Umbilical cord (tissue), 2 donors: Measurements from ENCODE around the gene RAD51B. TPM values are rescaled to one million over a fixed set of nuclear protein-coding genes. Genes with fewer than 3 reads are reported as not detected.
"Not testable (repeated sequence)": the region's sequence is repeated elsewhere in the genome, so short reads cannot be mapped to it uniquely, and the experiment has no call there.

Experiments
- DNase-seq: peaks from one replicate; pipeline ENCODE4 v3.0.0-alpha.2; 2015; ENCODE audit warnings: low spot score
- total RNA-seq: library from RNA; depleted of rRNA; stranded (reverse); fragments of >200 nt; gene quantifications from one replicate; pipeline ENCODE4 v1.2.3, GENCODE V29; 2014; ENCODE audit warnings: low replicate concordance; ENCODE audit not compliant: insufficient read depth

RAD51B gene
- total RNA-seq, 1 donor from 2014 or later = 34.2 TPM

- no peak for DNase-seq
Observed at GRCh38 chr14:68020493-68020892, 200.9 kb downstream of the RAD51B start.

- no peak for DNase-seq
Observed at GRCh38 chr14:68020999-68021663, 201.6 kb downstream of the RAD51B start.

- DNase-seq = no peak
Observed at GRCh38 chr14:68027276-68027675, 207.7 kb downstream of the RAD51B start.

GRCh38 chr14:68028075-68028474 is 208.5 kb downstream of the RAD51B start:
- DNase-seq = no peak

GRCh38 chr14:68031011-68031410 is 211.4 kb downstream of the RAD51B start:
- DNase-seq = not testable (repeated sequence)

- DNase-seq = no peak
Observed at GRCh38 chr14:68032154-68032553, 212.6 kb downstream of the RAD51B start.

- DNase-seq = no peak
Observed at GRCh38 chr14:68033336-68033932, 213.9 kb downstream of the RAD51B start.

- no peak for DNase-seq
Observed at GRCh38 chr14:68034896-68035295, 215.3 kb downstream of the RAD51B start.

GRCh38 chr14:68036202-68036601 is 216.6 kb downstream of the RAD51B start:
- DNase-seq = peak; percentile 88

GRCh38 chr14:68039593-68039992 is 220.0 kb downstream of the RAD51B start:
- no peak for DNase-seq

GRCh38 chr14:68040633-68041369 is 221.2 kb downstream of the RAD51B start:
- DNase-seq = no peak

GRCh38 chr14:68041876-68042354 is 222.3 kb downstream of the RAD51B start:
- peak; percentile 14 for DNase-seq

- DNase-seq = peak; percentile 75
Observed at GRCh38 chr14:68042586-68043210, 223.1 kb downstream of the RAD51B start.

GRCh38 chr14:68043752-68044151 is 224.2 kb downstream of the RAD51B start:
- DNase-seq = no peak

GRCh38 chr14:68047906-68048305 is 228.3 kb downstream of the RAD51B start:
- peak; percentile 59 for DNase-seq

GRCh38 chr14:68048815-68049214 is 229.2 kb downstream of the RAD51B start:
- DNase-seq = not testable (repeated sequence)

- no peak for DNase-seq
Observed at GRCh38 chr14:68050177-68050576, 230.6 kb downstream of the RAD51B start.

- no peak for DNase-seq
Observed at GRCh38 chr14:68051146-68051545, 231.6 kb downstream of the RAD51B start.

- DNase-seq = no peak
Observed at GRCh38 chr14:68060198-68060597, 240.6 kb downstream of the RAD51B start.

- DNase-seq = no peak
Observed at GRCh38 chr14:68062651-68063050, 243.1 kb downstream of the RAD51B start.

GRCh38 chr14:68065322-68065721 is 245.7 kb downstream of the RAD51B start:
- DNase-seq = no peak

GRCh38 chr14:68074765-68075381 is 255.3 kb downstream of the RAD51B start:
- no peak for DNase-seq
